ENCODE data around the gene AKAP13. TPM values are rescaled to one million over a fixed set of nuclear protein-coding genes. Genes with fewer than 3 reads are reported as not detected.
A peak's percentile ranks its signal among the peaks of the same experiment; 100 is the strongest.

Gene AKAP13
- total and polyA plus RNA-seq, 2 experiments from 2014 or later, result 53.1 to 108 TPM

GRCh38 chr15:85623315-85624049 is 243.1 kb downstream of the AKAP13 start:
- H3K4me1 ChIP-seq (ENCODE audit: low read depth), result peaks cover 53% of the 10 kb centered on the region
- no peaks in the 10 kb centered on the region for H3K27me3 ChIP-seq
- no peak overlapping the region for H3K4me3 ChIP-seq
- no peak for TF ChIP-seq CTCF (IDR thresholded peaks at IDR 0.05; ENCODE audit: low read depth, low read length)
- H3K36me3 ChIP-seq, result peaks cover 4% of the 10 kb centered on the region
- H3K27ac ChIP-seq, result peak overlapping the region; percentile 65
- no peaks in the 10 kb centered on the region for H3K9me3 ChIP-seq (ENCODE audit: low read depth)
- DNase-seq (ENCODE audit: low read depth in 1 of 2, low spot score in 1 of 2), result peak; percentile 25 to 33

DNA sequence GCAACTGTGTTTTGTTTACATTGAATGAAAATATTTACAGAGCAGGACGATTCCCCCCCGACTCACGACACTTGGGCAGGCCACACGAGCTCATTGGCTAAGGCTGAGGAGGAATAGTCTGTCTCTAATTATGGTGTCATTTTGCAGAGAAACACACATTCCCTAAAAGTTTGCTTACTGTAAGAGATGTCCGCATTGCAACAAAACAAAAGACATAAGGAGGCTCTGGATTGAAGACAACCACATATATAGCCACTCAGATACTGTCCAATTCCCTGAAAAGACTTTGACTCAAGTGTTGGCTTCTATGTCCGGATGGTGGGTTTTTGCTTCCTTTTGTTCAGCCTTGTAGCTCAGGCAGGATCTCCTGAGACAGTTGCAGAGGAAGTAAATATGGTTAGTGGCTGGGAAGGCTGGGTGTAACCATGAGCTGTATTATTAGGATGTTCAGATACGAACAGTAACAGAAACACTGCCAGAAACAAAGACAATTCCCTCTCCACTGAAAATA is 243.9 kb downstream of the AKAP13 start:
- peak overlapping the region; percentile 65 for H3K27ac ChIP-seq
- TF ChIP-seq CTCF (IDR thresholded peaks at IDR 0.05; ENCODE audit: low read depth, low read length), result no peak
- H3K36me3 ChIP-seq, result peaks cover 4% of the 10 kb centered on the region
- H3K4me3 ChIP-seq, result no peak overlapping the region
- DNase-seq (ENCODE audit: low read depth in 1 of 2, low spot score in 1 of 2), result peak in 1 of 2 donors; percentile 62
- no peaks in the 10 kb centered on the region for H3K9me3 ChIP-seq (ENCODE audit: low read depth)
- H3K4me1 ChIP-seq (ENCODE audit: low read depth), result peaks cover 46% of the 10 kb centered on the region
- no peaks in the 10 kb centered on the region for H3K27me3 ChIP-seq

DNA sequence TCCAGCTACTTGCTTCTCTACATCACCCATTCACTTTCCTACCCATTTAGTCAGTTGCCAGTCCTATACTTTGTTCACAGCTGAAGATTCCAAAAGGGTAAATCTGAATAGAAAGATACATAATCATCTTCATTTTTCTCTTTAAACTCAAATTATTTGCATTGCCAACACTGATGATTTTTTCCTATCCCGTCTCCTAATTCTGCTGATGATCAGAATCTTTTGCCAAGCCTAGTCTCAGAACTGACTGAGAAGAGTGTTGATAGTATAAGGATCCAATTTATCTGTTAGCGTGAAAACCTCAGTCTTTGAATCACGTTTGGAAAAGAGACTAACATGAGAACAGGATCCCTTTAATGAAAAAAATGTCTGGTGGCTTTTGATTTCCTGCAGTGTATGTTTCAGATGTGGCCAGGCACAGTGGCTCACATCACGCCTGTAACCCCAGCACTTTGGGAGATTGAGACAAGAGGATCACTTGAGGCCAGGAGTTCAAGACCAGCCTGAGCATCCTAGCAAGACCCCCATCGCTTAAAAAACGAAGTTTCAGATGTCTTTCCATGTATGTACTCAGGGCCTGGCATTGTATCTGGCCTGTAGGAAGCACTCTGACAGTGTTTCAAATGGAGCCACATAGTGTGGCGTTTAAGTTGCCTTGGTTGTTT is 244.9 kb downstream of the AKAP13 start:
- no peak for DNase-seq (ENCODE audit: low read depth in 1 of 2, low spot score in 1 of 2)
- Histone ChIP-seq H3K27ac (peak overlapping the region; percentile 32), H3K4me3 (no peak overlapping the region), H3K36me3 (peaks cover 4% of the 10 kb centered on the region), H3K4me1 (ENCODE audit: low read depth) (peaks cover 36% of the 10 kb centered on the region), H3K27me3 (no peaks in the 10 kb centered on the region), H3K9me3 (ENCODE audit: low read depth) (no peaks in the 10 kb centered on the region)
- no peak for TF ChIP-seq CTCF (IDR thresholded peaks at IDR 0.05; ENCODE audit: low read depth, low read length)

DNA sequence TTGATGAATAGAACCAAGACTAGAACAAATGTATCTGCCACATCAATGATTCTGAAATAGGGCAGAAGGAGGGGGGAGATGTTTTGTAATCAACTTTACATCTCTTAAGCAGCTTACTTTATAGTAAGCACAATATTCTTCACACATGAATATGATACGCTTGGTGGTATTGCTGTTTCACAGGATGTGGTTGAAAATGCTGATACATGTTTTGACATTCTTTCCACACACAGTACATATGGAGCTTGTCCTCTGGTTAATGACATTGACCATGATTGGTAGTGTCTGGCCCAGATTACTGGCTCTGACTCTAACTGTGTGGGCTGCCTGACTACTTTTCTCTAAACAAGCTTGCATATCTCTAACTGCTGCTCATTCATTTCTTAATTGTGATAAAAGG is 245.5 kb downstream of the AKAP13 start:
- H3K4me1 ChIP-seq (ENCODE audit: low read depth), result peaks cover 30% of the 10 kb centered on the region
- no peak overlapping the region for H3K4me3 ChIP-seq
- no peaks in the 10 kb centered on the region for H3K9me3 ChIP-seq (ENCODE audit: low read depth)
- DNase-seq (ENCODE audit: low read depth in 1 of 2, low spot score in 1 of 2), result peak in 1 of 2 donors; percentile 86
- H3K27me3 ChIP-seq, result no peaks in the 10 kb centered on the region
- H3K36me3 ChIP-seq, result peaks cover 4% of the 10 kb centered on the region
- H3K27ac ChIP-seq, result peak overlapping the region; percentile 32
- no peak for TF ChIP-seq CTCF (IDR thresholded peaks at IDR 0.05; ENCODE audit: low read depth, low read length)

GRCh38 chr15:85627213-85627935 is 247.0 kb downstream of the AKAP13 start:
- Histone ChIP-seq H3K36me3 (peaks cover 4% of the 10 kb centered on the region), H3K4me1 (ENCODE audit: low read depth) (peaks cover 23% of the 10 kb centered on the region), H3K9me3 (ENCODE audit: low read depth) (no peaks in the 10 kb centered on the region), H3K4me3 (no peak overlapping the region), H3K27me3 (no peaks in the 10 kb centered on the region), H3K27ac (no peak overlapping the region)
- no peak for TF ChIP-seq CTCF (IDR thresholded peaks at IDR 0.05; ENCODE audit: low read depth, low read length)
- DNase-seq (ENCODE audit: low read depth in 1 of 2, low spot score in 1 of 2), result no peak
